ENCODE results near the gene PMS1. TPM values are rescaled to one million over a fixed set of nuclear protein-coding genes. Genes with fewer than 3 reads are reported as not detected.

Gene PMS1
- total and polyA plus RNA-seq, 9 of the 15 experiments (the other 6 are each of a cell fraction or from before 2014, with no cell fraction given) = 14.5 to 29.8 (median 24.7) TPM

DNA sequence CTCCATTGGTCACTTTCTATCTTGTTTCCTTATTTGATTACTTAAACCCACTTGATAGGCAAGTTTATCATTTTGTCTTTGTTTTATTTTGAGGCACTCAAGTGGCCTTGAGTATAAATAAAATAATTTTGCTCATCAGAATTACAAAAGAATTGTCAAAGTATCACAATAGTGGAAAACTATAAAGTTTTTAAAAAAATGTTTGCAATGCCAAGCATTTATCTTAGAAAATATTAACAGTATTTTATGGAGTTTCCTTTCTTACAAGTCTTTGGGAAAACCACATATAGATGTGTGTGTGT, 14.7 kb downstream of the PMS1 start (continued):
- TF ChIP-seq NCOA6 (IDR thresholded peaks at IDR 0.05) = no peak
- TF ChIP-seq, protein P1, sequence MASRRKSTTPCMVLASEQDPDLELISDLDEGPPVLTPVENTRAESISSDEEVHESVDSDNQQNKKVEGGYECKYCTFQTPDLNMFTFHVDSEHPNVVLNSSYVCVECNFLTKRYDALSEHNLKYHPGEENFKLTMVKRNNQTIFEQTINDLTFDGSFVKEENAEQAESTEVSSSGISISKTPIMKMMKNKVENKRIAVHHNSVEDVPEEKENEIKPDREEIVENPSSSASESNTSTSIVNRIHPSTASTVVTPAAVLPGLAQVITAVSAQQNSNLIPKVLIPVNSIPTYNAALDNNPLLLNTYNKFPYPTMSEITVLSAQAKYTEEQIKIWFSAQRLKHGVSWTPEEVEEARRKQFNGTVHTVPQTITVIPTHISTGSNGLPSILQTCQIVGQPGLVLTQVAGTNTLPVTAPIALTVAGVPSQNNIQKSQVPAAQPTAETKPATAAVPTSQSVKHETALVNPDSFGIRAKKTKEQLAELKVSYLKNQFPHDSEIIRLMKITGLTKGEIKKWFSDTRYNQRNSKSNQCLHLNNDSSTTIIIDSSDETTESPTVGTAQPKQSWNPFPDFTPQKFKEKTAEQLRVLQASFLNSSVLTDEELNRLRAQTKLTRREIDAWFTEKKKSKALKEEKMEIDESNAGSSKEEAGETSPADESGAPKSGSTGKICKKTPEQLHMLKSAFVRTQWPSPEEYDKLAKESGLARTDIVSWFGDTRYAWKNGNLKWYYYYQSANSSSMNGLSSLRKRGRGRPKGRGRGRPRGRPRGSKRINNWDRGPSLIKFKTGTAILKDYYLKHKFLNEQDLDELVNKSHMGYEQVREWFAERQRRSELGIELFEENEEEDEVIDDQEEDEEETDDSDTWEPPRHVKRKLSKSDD (conservative IDR thresholded peaks at IDR 0.05; ENCODE audit: low read length) = no peak
- TF ChIP-seq FOXJ2 (tag; IDR thresholded peaks at IDR 0.05) = no peak
- TF ChIP-seq ZNF174 (CRISPR knock-in tag; IDR thresholded peaks at IDR 0.05) = no peak
- TF ChIP-seq POU5F1 (IDR thresholded peaks at IDR 0.05; ENCODE audit: borderline replicate concordance, low read depth, low read length, partially characterized antibody) = no peak

DNA sequence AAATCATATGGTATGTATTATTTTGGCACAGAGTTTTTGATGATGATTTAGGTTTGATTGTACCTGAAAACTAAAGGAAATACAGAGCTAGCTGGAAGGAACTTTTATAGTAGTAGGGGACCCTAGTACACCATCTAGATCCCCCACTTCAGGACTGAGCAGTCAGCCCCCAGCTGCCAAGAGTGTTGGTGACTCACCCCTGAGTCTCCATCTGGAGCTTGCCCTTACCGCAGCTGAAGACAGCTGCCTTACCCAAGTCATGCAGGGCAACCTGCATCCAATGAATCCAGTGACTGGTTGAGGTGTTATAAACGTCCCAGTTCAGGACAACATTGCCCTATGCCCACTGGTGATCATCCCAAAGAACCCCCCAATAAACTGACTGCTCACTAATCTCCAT, 15.3 kb downstream of the PMS1 start:
- ATAC-seq (no peak), FAIRE-seq (no peak), DNase-seq (ENCODE audit: extremely low read depth in 1 of 4, low spot score in 3 of 4) (no peak)
- no peak overlapping the region for H3K27ac ChIP-seq (ENCODE audit: extremely low read depth, low read depth, low read length)
- H4K20me1 ChIP-seq (replicated peaks; ENCODE audit: control insufficient read depth, insufficient read depth, low read length) = no peaks in the 10 kb centered on the region
- H3K36me3 ChIP-seq (ENCODE audit: control insufficient read depth, insufficient read depth, low read length) = peaks cover 66% of the 10 kb centered on the region
- intact Hi-C loops (cut with micrococcal nuclease) (loop anchor here (5.0 kb wide), 1 partner anchor 268 kb away; no protein-coding TSS in a partner anchor), in situ Hi-C loops (cut with MboI) (no loop called here)
- H3K4me3 ChIP-seq = no peak overlapping the region
- POLR2A ChIA-PET = no interaction called here
- no peak overlapping the region for H2AFZ ChIP-seq (ENCODE audit: low read depth, low read length)
- no peaks in the 10 kb centered on the region for H3K9me1 ChIP-seq (ENCODE audit: control insufficient read depth, insufficient read depth, low read length)
- H3K9me3 ChIP-seq (replicated peaks; ENCODE audit: control insufficient read depth, insufficient read depth, low read depth, low read length) = no peaks in the 10 kb centered on the region
- TF ChIP-seq PHF20 (IDR thresholded peaks at IDR 0.05; ENCODE audit: partially characterized antibody) (no peak), ZBED1 (IDR thresholded peaks at IDR 0.05) (no peak), CSDE1 (IDR thresholded peaks at IDR 0.05) (no peak), PRPF4 (IDR thresholded peaks at IDR 0.05; ENCODE audit: insufficient read depth, low read depth, low read length, poor library complexity, severe bottlenecking) (no peak), PHB (CRISPR knock-in tag; IDR thresholded peaks at IDR 0.05) (no peak), HSF4 (CRISPR knock-in tag; IDR thresholded peaks at IDR 0.05; ENCODE audit: borderline replicate concordance) (no peak), JUN (IDR thresholded peaks at IDR 0.05; ENCODE audit: borderline replicate concordance, low read depth, low read length) (no peak), JUN (CRISPR knock-in tag; IDR thresholded peaks at IDR 0.05; ENCODE audit: borderline replicate concordance) (no peak), NCOR1 (IDR thresholded peaks at IDR 0.05) (no peak), TAF15 (IDR thresholded peaks at IDR 0.05; ENCODE audit: low read depth, low read length) (no peak), SRF (CRISPR knock-in tag; IDR thresholded peaks at IDR 0.05) (no peak), ZNF717 (CRISPR knock-in tag; IDR thresholded peaks at IDR 0.05) (no peak), RAD51 (IDR thresholded peaks at IDR 0.05; ENCODE audit: borderline replicate concordance, low read depth) (no peak)
- TF ChIP-seq, protein P2, sequence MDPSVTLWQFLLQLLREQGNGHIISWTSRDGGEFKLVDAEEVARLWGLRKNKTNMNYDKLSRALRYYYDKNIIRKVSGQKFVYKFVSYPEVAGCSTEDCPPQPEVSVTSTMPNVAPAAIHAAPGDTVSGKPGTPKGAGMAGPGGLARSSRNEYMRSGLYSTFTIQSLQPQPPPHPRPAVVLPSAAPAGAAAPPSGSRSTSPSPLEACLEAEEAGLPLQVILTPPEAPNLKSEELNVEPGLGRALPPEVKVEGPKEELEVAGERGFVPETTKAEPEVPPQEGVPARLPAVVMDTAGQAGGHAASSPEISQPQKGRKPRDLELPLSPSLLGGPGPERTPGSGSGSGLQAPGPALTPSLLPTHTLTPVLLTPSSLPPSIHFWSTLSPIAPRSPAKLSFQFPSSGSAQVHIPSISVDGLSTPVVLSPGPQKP (CRISPR knock-in tag; IDR thresholded peaks at IDR 0.05) = no peak
- no peaks in the 10 kb centered on the region for H3K4me1 ChIP-seq (replicated peaks in 1 of 2; ENCODE audit: control insufficient read depth in 2 of 2, insufficient read depth in 2 of 2, low read length in 2 of 2)
- no peak overlapping the region for H3K9ac ChIP-seq (ENCODE audit: insufficient read depth in 1 of 2, low read depth in 2 of 2, low read length in 2 of 2)
- CTCF ChIA-PET (ENCODE audit: low intra/inter-chr PET ratio) = interaction anchor here (0.9 to 1.3 kb wide), 3 partner anchors 271 to 711 kb away, joined by 3 to 9 read pairs (median 5); no protein-coding TSS in a partner anchor
- 73% methylated on average over 2 of the region's 2 CpGs for WGBS (ENCODE audit: insufficient coverage, low coverage, missing lambda C conversion rate)
- no TSS peak for BruUV-seq (replicated peaks)
- no peaks in the 10 kb centered on the region; the same call in 2 of the 3 replicates for H3K79me2 ChIP-seq (ENCODE audit: control insufficient read depth, insufficient read depth, low read length)
- no peak overlapping the region for H3K4me2 ChIP-seq (ENCODE audit: insufficient read depth, low read length)
- no peaks in the 10 kb centered on the region for H3K27me3 ChIP-seq (ENCODE audit: control insufficient read depth in 2 of 2, insufficient read depth in 2 of 2, low read length in 2 of 2)
